HepG2 (cell line): ENCODE data around the gene TRAPPC12. TPM values are rescaled to one million over a fixed set of nuclear protein-coding genes. Genes with fewer than 3 reads are reported as not detected.

Source experiments
- AGO1 ChIP-seq: fragments of 200-400 bp; formaldehyde crosslinking; IDR thresholded peaks from 2 replicates; pipeline ENCODE4 v1.6.1; 2017; ENCODE audit warnings: mild to moderate bottlenecking, low read depth, low read length, moderate library complexity; ENCODE audit not compliant: poor library complexity, severe bottlenecking
- ATF7-NPFF ChIP-seq: sonication (generic); formaldehyde crosslinking; IDR thresholded peaks from 2 replicates; pipeline ENCODE4 v1.8.1; 2023; ENCODE audit warnings: mild to moderate bottlenecking, low read depth, missing genetic modification reagents, moderate library complexity
- GMEB2 ChIP-seq: IDR thresholded peaks from 2 replicates; pipeline ENCODE4 v1.6.1; 2016; ENCODE audit warnings: missing biosample characterization, missing genetic modification reagents, low read depth
- KDM2A ChIP-seq: sonication (generic); formaldehyde crosslinking; IDR thresholded peaks from 2 replicates; pipeline ENCODE4 v1.4.0; 2020; ENCODE audit warnings: low read depth, missing genetic modification reagents, borderline replicate concordance
- KLF15 ChIP-seq: sonication (generic); formaldehyde crosslinking; IDR thresholded peaks from 2 replicates; pipeline ENCODE4 v1.8.1; 2023; ENCODE audit warnings: borderline replicate concordance, mild to moderate bottlenecking, inconsistent platforms, missing genetic modification reagents, mixed read lengths
- SNRNP70 ChIP-seq: fragments of 200-400 bp; formaldehyde crosslinking; IDR thresholded peaks from 2 replicates; pipeline ENCODE4 v1.6.1; 2017; ENCODE audit warnings: mild to moderate bottlenecking, low read depth, low read length, moderate library complexity
- ZFX ChIP-seq: sonication (generic); formaldehyde crosslinking; IDR thresholded peaks from 2 replicates; pipeline ENCODE4 v1.4.0; 2020; ENCODE audit warnings: mild to moderate bottlenecking, low read depth, missing genetic modification reagents, moderate library complexity
- ZNF280D ChIP-seq: sonication (generic); formaldehyde crosslinking; IDR thresholded peaks from 2 replicates; pipeline ENCODE4 v1.5.1; 2020; ENCODE audit warnings: mild to moderate bottlenecking, missing genetic modification reagents
- ZNF530 ChIP-seq: sonication (generic); formaldehyde crosslinking; IDR thresholded peaks from 2 replicates; pipeline ENCODE4 v1.5.0; 2020; ENCODE audit warnings: low read depth, mild to moderate bottlenecking, missing genetic modification reagents
- ZNF546 ChIP-seq: sonication (generic); formaldehyde crosslinking; conservative IDR thresholded peaks from 2 replicates; pipeline ENCODE4 v1.8.1; 2023; ENCODE audit warnings: mild to moderate bottlenecking, missing genetic modification reagents
- ZNF687 ChIP-seq: sonication (generic); formaldehyde crosslinking; IDR thresholded peaks from 2 replicates; pipeline ENCODE4 v1.5.1; 2020; ENCODE audit warnings: mild to moderate bottlenecking, missing genetic modification reagents, moderate library complexity
- ZNF782 ChIP-seq: sonication (generic); formaldehyde crosslinking; IDR thresholded peaks from 2 replicates; pipeline ENCODE4 v1.4.0; 2020; ENCODE audit warnings: missing genetic modification reagents, mild to moderate bottlenecking, borderline replicate concordance
- polyA plus RNA-seq, 8 experiments: library from polyadenylated mRNA; depleted of rRNA in 3 of 8; stranded (reverse) in 7 of 8; unstranded in 1 of 8; fragments of >200 nt; fragmentation: Illumina TruSeq in 4 of 8; extraction: Trizol in 4 of 8; gene quantifications; 2 replicates each; pipeline versions ENCODE4 v1.2.1 to v1.2.3, GENCODE V29; 2011 to 2016; ENCODE audit warnings: low read depth in 4 of 8, missing spikeins in 1 of 8, mixed read lengths in 1 of 8; ENCODE audit not compliant: insufficient read depth in 1 of 8
- total RNA-seq, 5 experiments: library from RNA; depleted of rRNA; stranded (reverse); fragments of >200 nt; fragmentation: Illumina TruSeq; extraction: Trizol; gene quantifications; 2 replicates each; pipeline ENCODE4 v1.2.3, GENCODE V29; 2016; ENCODE audit warnings: low read depth in 1 of 5
- TF ChIP-seq, protein P1 (sequence below): sonication (generic); formaldehyde crosslinking; conservative IDR thresholded peaks from 2 replicates; pipeline ENCODE4 v1.8.1; 2023; ENCODE audit warnings: missing genetic modification reagents

The TRAPPC12 gene
- total and polyA plus RNA-seq, 2 of the 13 experiments (the other 11 are each of a cell fraction or from before 2014, with no cell fraction given), result 46.4 to 97.7 TPM

- TF ChIP-seq ZNF687 (no peak), KDM2A (no peak), KLF15 (CRISPR knock-in tag) (no peak), AGO1 (no peak), ZNF280D (0 out of 2 replicates have a peak, but pooled peaks have one; percentile 23), ATF7-NPFF (no peak), ZNF782 (CRISPR knock-in tag) (no peak), ZNF546 (CRISPR knock-in tag) (no peak), GMEB2 (CRISPR knock-in tag) (no peak), ZFX (no peak), ZNF530 (CRISPR knock-in tag) (no peak), SNRNP70 (no peak)
- TF ChIP-seq, protein P1, sequence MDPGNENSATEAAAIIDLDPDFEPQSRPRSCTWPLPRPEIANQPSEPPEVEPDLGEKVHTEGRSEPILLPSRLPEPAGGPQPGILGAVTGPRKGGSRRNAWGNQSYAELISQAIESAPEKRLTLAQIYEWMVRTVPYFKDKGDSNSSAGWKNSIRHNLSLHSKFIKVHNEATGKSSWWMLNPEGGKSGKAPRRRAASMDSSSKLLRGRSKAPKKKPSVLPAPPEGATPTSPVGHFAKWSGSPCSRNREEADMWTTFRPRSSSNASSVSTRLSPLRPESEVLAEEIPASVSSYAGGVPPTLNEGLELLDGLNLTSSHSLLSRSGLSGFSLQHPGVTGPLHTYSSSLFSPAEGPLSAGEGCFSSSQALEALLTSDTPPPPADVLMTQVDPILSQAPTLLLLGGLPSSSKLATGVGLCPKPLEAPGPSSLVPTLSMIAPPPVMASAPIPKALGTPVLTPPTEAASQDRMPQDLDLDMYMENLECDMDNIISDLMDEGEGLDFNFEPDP (CRISPR knock-in tag), result 0 out of 2 replicates have a peak, but pooled peaks have one; percentile 11
Observed at GRCh38 chr2:3487432-3487831, 107.9 kb downstream of the TRAPPC12 start (continued).
